ENCODE data around the gene RRM1. TPM values are rescaled to one million over a fixed set of nuclear protein-coding genes. Genes with fewer than 3 reads are reported as not detected.
"Not testable (repeated sequence)": the region's sequence is repeated elsewhere in the genome, so short reads cannot be mapped to it uniquely, and the experiment has no call there.

RRM1 gene
- total RNA-seq, 1 experiment from 2014 or later = 218 TPM

GRCh38 chr11:4140067-4140636, 45.6 kb downstream of the RRM1 start:
- H3K36me3 ChIP-seq = peaks cover 58% of the 10 kb centered on the region
- peaks cover 13% of the 10 kb centered on the region; the same call in 1 of the 2 replicates for H3K9me3 ChIP-seq (replicated peaks)
- H3K4me3 ChIP-seq = no peak overlapping the region
- H3K27ac ChIP-seq = no peak overlapping the region
- H3K4me1 ChIP-seq = no peaks in the 10 kb centered on the region
- no peaks in the 10 kb centered on the region for H3K27me3 ChIP-seq
- DNase-seq = no peak

- no peak overlapping the region for H3K4me3 ChIP-seq
- H3K27ac ChIP-seq = no peak overlapping the region
- H3K4me1 ChIP-seq = no peaks in the 10 kb centered on the region
- DNase-seq = no peak
- peaks cover 11% of the 10 kb centered on the region for H3K36me3 ChIP-seq
- H3K9me3 ChIP-seq (replicated peaks) = no peaks in the 10 kb centered on the region
- H3K27me3 ChIP-seq = no peaks in the 10 kb centered on the region
These were observed 51.6 kb downstream of the RRM1 start for GRCh38 chr11:4146070-4146771.

- no peak for DNase-seq
- no peak overlapping the region for H3K4me3 ChIP-seq
- H3K27ac ChIP-seq = no peak overlapping the region
- no peaks in the 10 kb centered on the region for H3K27me3 ChIP-seq
- no peaks in the 10 kb centered on the region for H3K4me1 ChIP-seq
- H3K36me3 ChIP-seq = peaks cover 7% of the 10 kb centered on the region
- no peaks in the 10 kb centered on the region for H3K9me3 ChIP-seq (replicated peaks)
These were observed 52.1 kb downstream of the RRM1 start for GRCh38 chr11:4146772-4147098.

GRCh38 chr11:4154503-4154902, 59.9 kb downstream of the RRM1 start:
- DNase-seq = no peak
- Histone ChIP-seq H3K36me3 (no peaks in the 10 kb centered on the region), H3K27ac (no peak overlapping the region), H3K27me3 (no peaks in the 10 kb centered on the region), H3K4me1 (no peaks in the 10 kb centered on the region), H3K9me3 (replicated peaks) (no peaks in the 10 kb centered on the region), H3K4me3 (no peak overlapping the region)

GRCh38 chr11:4156571-4156970, 62.0 kb downstream of the RRM1 start:
- Histone ChIP-seq H3K4me1 (no peaks in the 10 kb centered on the region), H3K9me3 (replicated peaks) (no peaks in the 10 kb centered on the region), H3K27me3 (no peaks in the 10 kb centered on the region), H3K4me3 (no peak overlapping the region), H3K27ac (no peak overlapping the region), H3K36me3 (no peaks in the 10 kb centered on the region)
- no peak for DNase-seq

- not testable (repeated sequence) for H3K27me3 ChIP-seq; H3K4me3 ChIP-seq; H3K9me3 ChIP-seq (replicated peaks); DNase-seq; H3K27ac ChIP-seq; H3K4me1 ChIP-seq; H3K36me3 ChIP-seq
These were observed 64.2 kb downstream of the RRM1 start for GRCh38 chr11:4158818-4159217.

GRCh38 chr11:4161305-4161704, 66.7 kb downstream of the RRM1 start:
- H3K27me3 ChIP-seq = no peaks in the 10 kb centered on the region
- H3K36me3 ChIP-seq = no peaks in the 10 kb centered on the region
- H3K4me3 ChIP-seq = no peak overlapping the region
- H3K27ac ChIP-seq = no peak overlapping the region
- no peaks in the 10 kb centered on the region for H3K9me3 ChIP-seq (replicated peaks)
- no peaks in the 10 kb centered on the region for H3K4me1 ChIP-seq
- no peak for DNase-seq

GRCh38 chr11:4164884-4165590, 70.4 kb downstream of the RRM1 start:
- Histone ChIP-seq H3K9me3 (replicated peaks) (no peaks in the 10 kb centered on the region), H3K36me3 (no peaks in the 10 kb centered on the region), H3K4me3 (no peak overlapping the region), H3K27me3 (no peaks in the 10 kb centered on the region), H3K4me1 (no peaks in the 10 kb centered on the region), H3K27ac (no peak overlapping the region)
- no peak for DNase-seq

GRCh38 chr11:4167292-4167691, 72.7 kb downstream of the RRM1 start:
- no peaks in the 10 kb centered on the region for H3K9me3 ChIP-seq (replicated peaks)

GRCh38 chr11:4167758-4168157, 73.2 kb downstream of the RRM1 start:
- H3K4me1 ChIP-seq = no peaks in the 10 kb centered on the region
- no peaks in the 10 kb centered on the region for H3K27me3 ChIP-seq
- H3K4me3 ChIP-seq = no peak overlapping the region
- no peak for DNase-seq
- H3K27ac ChIP-seq = no peak overlapping the region
- no peaks in the 10 kb centered on the region for H3K36me3 ChIP-seq
- no peaks in the 10 kb centered on the region for H3K9me3 ChIP-seq (replicated peaks)

More at GRCh38 chr11:4167292-4167691, 72.7 kb downstream of the RRM1 start:
- Histone ChIP-seq H3K4me1 (no peaks in the 10 kb centered on the region), H3K36me3 (no peaks in the 10 kb centered on the region), H3K4me3 (no peak overlapping the region), H3K27me3 (no peaks in the 10 kb centered on the region), H3K27ac (no peak overlapping the region)
- no peak for DNase-seq

GRCh38 chr11:4175620-4176350, 81.2 kb downstream of the RRM1 start:
- H3K36me3 ChIP-seq; DNase-seq; H3K27me3 ChIP-seq; H3K9me3 ChIP-seq (replicated peaks); H3K27ac ChIP-seq; H3K4me1 ChIP-seq; H3K4me3 ChIP-seq: not testable (repeated sequence)

- Histone ChIP-seq H3K27ac (no peak overlapping the region), H3K27me3 (no peaks in the 10 kb centered on the region), H3K4me1 (no peaks in the 10 kb centered on the region), H3K36me3 (no peaks in the 10 kb centered on the region), H3K4me3 (no peak overlapping the region), H3K9me3 (replicated peaks) (no peaks in the 10 kb centered on the region)
- no peak for DNase-seq
These were observed 84.4 kb downstream of the RRM1 start for GRCh38 chr11:4178813-4179662.

GRCh38 chr11:4180441-4181183, 86.0 kb downstream of the RRM1 start:
- Histone ChIP-seq H3K27me3 (no peaks in the 10 kb centered on the region), H3K36me3 (no peaks in the 10 kb centered on the region), H3K4me3 (no peak overlapping the region), H3K27ac (no peak overlapping the region), H3K4me1 (no peaks in the 10 kb centered on the region), H3K9me3 (replicated peaks) (no peaks in the 10 kb centered on the region)
- DNase-seq = no peak

Measured in SJCRH30 (cell line).